Measurements from ENCODE around the gene NIN. TPM values are rescaled to one million over a fixed set of nuclear protein-coding genes. Genes with fewer than 3 reads are reported as not detected.

Gene NIN
- total and polyA plus RNA-seq, 2 donors (not counting 1 experiment from before 2014, with no cell fraction given): 22.8 to 37.5 TPM

- no peak overlapping the region for H2AFZ ChIP-seq (ENCODE audit: low read length)
- no peak for TF ChIP-seq CTCF (conservative IDR thresholded peaks at IDR 0.05 in 1 of 2, IDR thresholded peaks at IDR 0.05 in 1 of 2; ENCODE audit: low read depth in 1 of 2, low read length in 2 of 2)
- TF ChIP-seq EZH2 (IDR thresholded peaks at IDR 0.05; ENCODE audit: low read length, missing control alignments): no peak
- no peaks in the 10 kb centered on the region for H3K27me3 ChIP-seq (ENCODE audit: control insufficient read depth, insufficient read depth, low read length)
- H3K4me1 ChIP-seq (ENCODE audit: control insufficient read depth, extremely low read depth, insufficient read depth, low read length): no peaks in the 10 kb centered on the region
- H3K9me3 ChIP-seq (ENCODE audit: control insufficient read depth, insufficient read depth, low read depth, low read length): no peaks in the 10 kb centered on the region
- H4K20me1 ChIP-seq (ENCODE audit: control insufficient read depth, extremely low read depth, insufficient read depth, low read length): no peaks in the 10 kb centered on the region
- no peak overlapping the region for H3K4me3 ChIP-seq (replicated peaks in 1 of 4; ENCODE audit: control extremely low read depth in 1 of 4, insufficient read depth in 1 of 4, low read depth in 3 of 4, low read length in 4 of 4)
- H3K79me2 ChIP-seq (ENCODE audit: control insufficient read depth, insufficient read depth, low read length): no peaks in the 10 kb centered on the region
- no peak for DNase-seq (ENCODE audit: low read depth in 2 of 2)
- H3K36me3 ChIP-seq (ENCODE audit: control insufficient read depth, insufficient read depth, low read length): peaks cover 8% of the 10 kb centered on the region
- H3K27ac ChIP-seq (ENCODE audit: insufficient read depth, low read length): no peak overlapping the region
- H3K4me2 ChIP-seq (ENCODE audit: extremely low read depth, insufficient read depth, low read length): no peak overlapping the region
- no peak overlapping the region for H3K9ac ChIP-seq (ENCODE audit: insufficient read depth, low read length)
Observed at GRCh38 chr14:50756300-50756699, 74.7 kb downstream of the NIN start.

- Histone ChIP-seq H3K9ac (ENCODE audit: insufficient read depth, low read length) (no peak overlapping the region), H3K4me2 (ENCODE audit: extremely low read depth, insufficient read depth, low read length) (no peak overlapping the region), H3K4me1 (ENCODE audit: control insufficient read depth, extremely low read depth, insufficient read depth, low read length) (no peaks in the 10 kb centered on the region), H3K36me3 (ENCODE audit: control insufficient read depth, insufficient read depth, low read length) (peaks cover 5% of the 10 kb centered on the region), H3K4me3 (replicated peaks in 1 of 4; ENCODE audit: control extremely low read depth in 1 of 4, insufficient read depth in 1 of 4, low read depth in 3 of 4, low read length in 4 of 4) (no peak overlapping the region), H3K27me3 (ENCODE audit: control insufficient read depth, insufficient read depth, low read length) (no peaks in the 10 kb centered on the region), H4K20me1 (ENCODE audit: control insufficient read depth, extremely low read depth, insufficient read depth, low read length) (no peaks in the 10 kb centered on the region), H2AFZ (ENCODE audit: low read length) (no peak overlapping the region), H3K79me2 (ENCODE audit: control insufficient read depth, insufficient read depth, low read length) (no peaks in the 10 kb centered on the region), H3K27ac (ENCODE audit: insufficient read depth, low read length) (no peak overlapping the region), H3K9me3 (ENCODE audit: control insufficient read depth, insufficient read depth, low read depth, low read length) (no peaks in the 10 kb centered on the region)
- no peak for TF ChIP-seq EZH2 (IDR thresholded peaks at IDR 0.05; ENCODE audit: low read length, missing control alignments)
- no peak for DNase-seq (ENCODE audit: low read depth in 2 of 2)
Observed at GRCh38 chr14:50750323-50750722, 80.6 kb downstream of the NIN start.

- no peak overlapping the region for H3K9ac ChIP-seq (ENCODE audit: insufficient read depth, low read length)
- no peak overlapping the region for H3K4me2 ChIP-seq (ENCODE audit: extremely low read depth, insufficient read depth, low read length)
- no peaks in the 10 kb centered on the region for H3K79me2 ChIP-seq (ENCODE audit: control insufficient read depth, insufficient read depth, low read length)
- no peaks in the 10 kb centered on the region for H3K4me1 ChIP-seq (ENCODE audit: control insufficient read depth, extremely low read depth, insufficient read depth, low read length)
- H3K27me3 ChIP-seq (ENCODE audit: control insufficient read depth, insufficient read depth, low read length): no peaks in the 10 kb centered on the region
- H2AFZ ChIP-seq (ENCODE audit: low read length): no peak overlapping the region
- H3K36me3 ChIP-seq (ENCODE audit: control insufficient read depth, insufficient read depth, low read length): no peaks in the 10 kb centered on the region
- H3K9me3 ChIP-seq (ENCODE audit: control insufficient read depth, insufficient read depth, low read depth, low read length): no peaks in the 10 kb centered on the region
- TF ChIP-seq EZH2 (IDR thresholded peaks at IDR 0.05; ENCODE audit: low read length, missing control alignments) (no peak), CTCF (conservative IDR thresholded peaks at IDR 0.05 in 1 of 2, IDR thresholded peaks at IDR 0.05 in 1 of 2; ENCODE audit: low read depth in 1 of 2, low read length in 2 of 2) (no peak)
- H3K4me3 ChIP-seq (replicated peaks in 1 of 4; ENCODE audit: control extremely low read depth in 1 of 4, insufficient read depth in 1 of 4, low read depth in 3 of 4, low read length in 4 of 4): no peak overlapping the region
- H4K20me1 ChIP-seq (ENCODE audit: control insufficient read depth, extremely low read depth, insufficient read depth, low read length): no peaks in the 10 kb centered on the region
- no peak overlapping the region for H3K27ac ChIP-seq (ENCODE audit: insufficient read depth, low read length)
- no peak for DNase-seq (ENCODE audit: low read depth in 2 of 2)
Observed at GRCh38 chr14:50745401-50746058, 85.4 kb downstream of the NIN start.
